HG03565 (cell line): ENCODE measurements around the gene MYCL.
"Not testable (repeated sequence)": the region's sequence is repeated elsewhere in the genome, so short reads cannot be mapped to it uniquely, and the experiment has no call there.

Experiments used
- ATAC-seq: cut with Tn5 transposase; IDR thresholded peaks from one replicate; pipeline ENCODE4 v1.9.1; 2021; ENCODE audit warnings: mild to moderate bottlenecking, moderate library complexity; ENCODE audit not compliant: unreplicated experiment

MYCL gene

DNA sequence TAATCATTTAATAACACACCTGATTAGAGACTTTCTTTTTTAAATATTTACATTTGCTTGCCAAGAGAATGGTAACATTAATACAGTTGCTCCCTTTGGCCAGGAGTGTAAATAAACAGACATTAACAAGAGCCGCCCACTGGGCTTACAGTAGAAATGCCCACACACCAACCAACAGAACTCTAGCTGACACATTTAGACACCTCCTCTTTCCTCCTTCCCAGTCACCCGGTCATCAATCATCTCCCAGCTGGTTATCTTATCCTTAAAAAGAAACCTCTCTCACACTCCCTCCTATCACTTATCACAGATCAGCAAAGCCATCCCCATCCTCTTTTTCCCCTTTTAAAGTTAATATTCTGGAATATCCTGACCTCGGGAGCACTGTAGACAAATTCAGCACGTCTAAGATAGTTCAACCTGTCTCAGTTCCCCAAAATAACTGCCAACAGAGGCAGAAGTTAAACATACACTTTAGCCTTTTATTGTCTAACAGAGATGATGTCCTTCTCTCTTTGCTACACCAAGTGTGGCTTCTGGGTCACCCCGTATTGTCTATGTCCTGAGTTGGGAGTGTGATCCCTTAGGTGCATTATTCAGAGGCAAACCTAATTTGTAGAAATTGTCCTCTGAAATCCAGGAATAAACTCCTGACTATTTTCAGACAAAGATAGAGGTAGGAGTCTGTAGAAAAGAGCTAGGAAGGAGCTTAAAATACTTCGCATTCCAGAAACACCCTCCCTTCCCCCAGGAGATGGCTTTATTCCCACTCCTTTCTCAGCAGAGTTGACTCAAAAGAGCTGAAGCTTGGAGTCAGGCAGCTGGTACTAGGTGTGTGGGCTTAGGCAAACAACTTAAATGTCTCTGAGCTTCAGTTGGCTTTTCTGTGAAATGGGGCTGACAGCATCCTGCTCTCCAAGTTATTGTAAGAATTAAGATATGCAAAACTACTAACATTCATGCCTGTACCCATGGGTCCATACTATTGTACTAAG, 8.8 kb downstream of the MYCL start:
- no peak for ATAC-seq

DNA sequence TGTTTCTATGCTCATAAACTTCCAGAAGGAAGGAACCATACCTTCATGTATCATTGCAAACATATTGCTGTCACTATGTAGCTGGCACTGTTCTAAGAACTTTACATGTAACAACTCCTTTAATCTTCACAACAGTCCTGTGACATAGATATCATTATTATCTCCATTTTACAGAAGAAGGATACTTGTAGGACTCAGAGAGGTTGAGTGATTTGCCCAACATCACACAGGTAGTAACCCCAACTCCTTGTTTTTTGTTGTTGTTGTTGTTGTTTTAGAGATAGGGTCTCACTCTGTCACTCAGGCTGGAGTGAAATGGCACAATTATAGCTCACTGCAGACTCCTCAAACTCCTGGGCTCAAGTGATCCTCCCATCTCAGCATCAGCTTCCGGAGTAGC, 10.8 kb downstream of the MYCL start:
- no peak for ATAC-seq

DNA sequence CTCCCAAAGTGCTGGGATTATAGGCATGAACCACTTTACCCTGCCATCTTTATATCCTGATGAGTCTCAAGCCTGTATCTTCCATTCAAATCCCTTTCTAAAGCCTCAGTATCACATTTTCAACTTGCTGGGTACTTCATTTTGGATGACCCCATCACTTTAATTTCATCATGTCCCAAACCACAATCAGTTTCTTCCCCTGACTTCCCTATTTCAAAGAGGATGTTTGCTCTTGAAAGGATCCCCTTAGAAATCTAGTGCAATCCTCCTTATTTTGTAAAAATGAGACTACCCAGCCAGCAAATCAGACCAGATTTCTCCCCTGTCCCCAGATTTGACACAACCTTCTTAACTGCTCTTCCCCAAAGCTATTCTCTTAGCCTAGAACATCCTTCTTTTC, 11.4 kb downstream of the MYCL start:
- ATAC-seq, result no peak

DNA sequence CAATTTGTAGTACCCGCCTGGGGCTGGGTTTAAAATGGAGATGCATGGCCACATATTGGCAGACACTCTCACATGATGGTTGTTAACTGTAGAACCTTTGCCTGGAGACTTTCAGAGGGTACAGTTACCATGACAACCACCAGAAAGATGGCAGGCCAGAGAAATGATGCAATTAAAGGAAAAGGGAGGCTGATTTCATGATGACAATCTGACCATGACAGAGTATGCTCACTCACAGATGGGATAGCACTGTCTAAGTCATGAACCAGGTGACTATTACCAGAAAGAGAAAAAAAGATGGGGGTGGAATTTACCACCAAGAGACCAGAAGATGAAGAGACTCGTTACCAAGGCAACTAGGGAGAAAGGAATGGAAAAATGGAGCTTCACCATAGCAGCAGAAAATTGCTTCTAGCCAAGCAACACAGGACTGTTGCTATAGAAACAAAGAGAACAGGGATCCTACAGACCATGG, 14.9 kb downstream of the MYCL start:
- no peak for ATAC-seq

DNA sequence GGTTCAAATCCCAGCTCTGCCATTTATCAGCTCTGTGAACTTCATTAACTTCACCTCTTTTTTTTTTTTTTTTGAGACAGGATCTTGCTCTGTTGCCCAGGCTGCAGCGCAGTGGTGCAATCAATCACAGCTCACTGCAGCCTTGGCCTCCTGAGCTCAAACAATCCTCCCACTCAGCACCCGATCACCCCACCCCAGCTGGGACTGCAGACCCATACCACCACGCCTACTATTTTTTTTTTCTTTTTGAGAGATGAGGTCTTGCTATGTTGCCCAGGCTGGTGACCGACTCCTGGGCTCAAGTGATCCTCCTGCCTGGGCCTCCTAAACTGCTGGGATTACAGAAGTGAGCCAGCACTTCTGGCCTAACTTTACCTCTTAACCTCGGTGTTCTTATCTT, 16.2 kb downstream of the MYCL start:
- no peak for ATAC-seq

DNA sequence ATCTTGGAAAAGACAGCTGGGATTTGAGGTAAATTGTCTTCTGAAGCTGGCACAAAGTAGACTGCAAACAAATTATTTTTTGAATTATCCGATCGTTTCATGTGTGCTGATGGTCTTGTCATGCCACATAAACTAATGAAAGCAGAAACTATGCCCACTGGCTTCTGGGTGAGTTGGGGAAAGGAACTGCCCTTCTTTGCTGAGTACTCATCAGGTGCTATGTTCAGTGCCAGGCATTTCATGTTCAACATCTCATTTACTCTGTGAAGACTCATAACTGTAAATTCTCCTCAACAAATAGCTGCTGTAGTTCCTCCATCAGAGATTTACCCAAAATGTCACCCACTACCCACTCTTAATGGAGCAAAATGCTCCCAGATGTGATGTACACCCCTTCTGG, 19.6 kb downstream of the MYCL start:
- no peak for ATAC-seq

DNA sequence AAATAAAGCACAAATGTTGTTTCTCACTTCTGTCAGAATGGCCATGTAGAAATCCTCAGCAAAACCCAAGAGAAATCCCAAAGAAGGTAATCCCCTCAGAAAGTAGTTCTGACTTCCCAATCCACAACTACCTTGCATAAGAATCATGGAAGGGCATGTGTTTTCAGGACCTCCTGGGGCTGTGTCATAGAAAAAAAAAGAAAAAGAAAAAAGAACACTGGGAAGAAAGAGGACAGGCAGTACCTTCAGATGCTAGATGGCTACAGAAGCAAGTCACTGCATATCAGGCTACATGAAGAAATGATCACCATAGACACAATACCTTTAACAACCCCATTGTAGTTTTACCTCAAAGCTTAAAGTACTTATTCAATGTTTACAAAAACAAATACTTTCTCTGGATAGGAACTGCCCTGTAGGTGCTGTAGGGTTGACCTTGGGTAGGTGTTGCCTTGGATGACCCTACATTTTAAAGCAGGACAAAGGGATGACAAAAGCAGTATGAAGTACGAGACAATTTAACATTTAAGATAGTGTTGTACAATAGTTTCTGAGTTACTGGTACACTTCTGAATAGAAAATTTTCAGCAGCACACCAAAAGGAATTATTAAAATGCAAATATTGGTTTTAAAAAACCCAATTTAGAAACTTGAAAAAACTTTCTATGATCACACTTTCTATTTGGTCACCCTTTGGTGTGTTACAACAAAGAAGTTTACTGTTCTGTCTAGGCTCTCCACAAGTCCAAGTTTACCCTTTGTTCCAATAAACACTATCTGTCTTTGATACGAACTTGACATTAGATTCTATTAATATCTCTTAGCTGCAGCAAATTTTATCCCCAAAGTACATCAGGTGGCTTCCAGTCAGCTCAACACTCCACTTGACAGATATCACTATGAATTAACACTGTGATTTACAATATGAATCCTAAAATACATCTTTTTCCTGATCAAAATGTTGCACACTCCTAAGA, 23.4 kb downstream of the MYCL start:
- no peak for ATAC-seq

DNA sequence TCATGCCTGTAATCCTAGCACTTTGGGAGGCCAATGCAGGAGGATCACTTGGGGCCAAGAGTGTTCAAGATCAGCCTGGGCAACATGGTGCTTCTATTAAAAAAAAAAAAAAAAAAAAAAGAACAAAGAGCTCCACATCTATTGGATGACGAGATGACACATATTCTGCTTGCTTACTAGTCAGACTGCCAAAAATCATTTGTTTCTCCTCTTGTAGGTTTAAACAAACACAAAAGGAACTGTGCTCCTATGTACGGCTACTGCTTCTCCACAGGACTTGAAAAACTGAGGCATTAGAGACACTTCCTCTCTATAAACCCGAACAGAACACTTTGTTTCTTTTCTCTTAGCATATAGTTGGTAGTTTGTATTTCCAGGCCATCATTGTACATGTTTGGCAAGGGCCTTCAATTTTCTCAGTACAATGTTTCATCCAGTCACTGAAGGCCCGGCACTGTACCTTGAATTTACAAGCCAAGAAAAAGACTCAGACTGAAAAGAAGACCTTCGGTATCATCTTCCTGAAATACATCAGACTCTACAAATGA, 24.4 kb downstream of the MYCL start:
- no peak for ATAC-seq

DNA sequence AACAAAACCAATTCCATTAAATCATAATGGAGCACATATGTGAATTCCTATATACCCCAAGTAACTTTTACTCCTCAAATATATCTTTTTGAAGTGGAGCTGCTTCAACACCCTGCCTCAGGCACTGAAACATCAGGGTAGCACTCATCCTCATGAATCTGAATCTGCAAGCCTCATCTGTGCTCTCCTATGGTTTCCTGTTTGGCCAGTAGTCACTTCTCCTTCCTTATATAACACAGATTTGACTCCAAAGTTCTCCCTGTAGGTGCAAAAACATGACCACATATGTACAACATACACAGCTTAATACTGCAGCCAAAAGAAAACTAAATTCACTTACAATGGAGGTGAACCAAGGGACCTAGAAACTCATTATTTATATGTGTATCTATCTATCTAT, 25.6 kb downstream of the MYCL start:
- ATAC-seq, result no peak

DNA sequence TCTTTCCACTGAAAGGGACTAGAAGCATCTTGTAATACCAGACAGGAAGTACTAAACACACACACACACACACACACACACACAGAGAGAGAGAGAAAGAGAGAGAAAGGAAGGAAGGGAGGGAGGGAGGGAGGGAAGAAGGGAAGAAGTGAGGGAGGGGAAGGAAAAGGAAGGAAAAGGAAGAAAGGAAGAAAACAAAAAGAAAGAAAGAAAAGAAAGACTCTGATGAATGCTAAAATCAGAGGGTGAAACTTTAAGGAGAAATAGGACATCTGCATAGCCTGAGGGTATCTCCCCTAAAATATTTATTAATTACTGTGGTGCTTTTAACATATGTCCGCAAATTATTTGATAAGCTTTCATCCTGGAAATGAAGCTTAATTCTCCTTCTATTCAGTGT, 29.0 kb downstream of the MYCL start:
- ATAC-seq, result no peak

DNA sequence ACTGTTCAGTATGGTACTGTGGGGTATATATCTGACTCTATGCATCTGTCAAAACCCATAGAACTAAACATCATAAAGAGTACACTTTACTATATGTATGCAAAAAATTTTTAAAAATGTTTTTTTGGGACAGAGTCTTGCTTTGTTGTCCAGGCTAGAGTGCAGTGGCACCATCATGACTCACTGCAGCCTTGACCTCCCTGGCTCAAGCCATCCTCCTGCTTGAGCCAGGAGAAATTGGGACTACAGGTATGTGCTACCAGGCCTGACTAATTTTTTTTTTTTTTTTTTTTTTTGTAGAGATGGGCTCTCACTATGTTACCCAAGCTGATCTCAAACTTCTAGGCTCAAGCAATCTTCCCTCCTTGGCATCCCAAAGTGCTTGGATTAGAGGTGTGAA, 29.9 kb downstream of the MYCL start:
- ATAC-seq, result no peak

DNA sequence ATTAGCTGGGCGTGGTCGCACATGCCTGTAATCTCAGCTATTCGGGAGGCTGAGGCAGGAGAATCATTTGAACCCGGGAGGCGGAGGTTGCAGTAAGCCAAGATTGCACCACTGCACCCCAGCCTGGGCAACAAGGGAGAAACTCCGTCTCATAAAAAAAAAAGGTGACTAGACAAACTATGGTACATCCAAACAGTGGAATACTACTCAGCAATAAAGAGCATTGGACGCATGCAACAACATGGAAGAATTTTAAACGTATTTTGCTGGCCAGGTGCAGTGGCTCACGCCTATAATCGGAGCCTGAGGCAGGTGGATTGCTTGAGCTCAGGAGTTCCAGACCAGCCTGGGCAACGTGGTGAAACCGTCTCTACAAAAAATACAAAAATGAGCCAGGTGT, 30.7 kb downstream of the MYCL start:
- ATAC-seq, result not testable (repeated sequence)

DNA sequence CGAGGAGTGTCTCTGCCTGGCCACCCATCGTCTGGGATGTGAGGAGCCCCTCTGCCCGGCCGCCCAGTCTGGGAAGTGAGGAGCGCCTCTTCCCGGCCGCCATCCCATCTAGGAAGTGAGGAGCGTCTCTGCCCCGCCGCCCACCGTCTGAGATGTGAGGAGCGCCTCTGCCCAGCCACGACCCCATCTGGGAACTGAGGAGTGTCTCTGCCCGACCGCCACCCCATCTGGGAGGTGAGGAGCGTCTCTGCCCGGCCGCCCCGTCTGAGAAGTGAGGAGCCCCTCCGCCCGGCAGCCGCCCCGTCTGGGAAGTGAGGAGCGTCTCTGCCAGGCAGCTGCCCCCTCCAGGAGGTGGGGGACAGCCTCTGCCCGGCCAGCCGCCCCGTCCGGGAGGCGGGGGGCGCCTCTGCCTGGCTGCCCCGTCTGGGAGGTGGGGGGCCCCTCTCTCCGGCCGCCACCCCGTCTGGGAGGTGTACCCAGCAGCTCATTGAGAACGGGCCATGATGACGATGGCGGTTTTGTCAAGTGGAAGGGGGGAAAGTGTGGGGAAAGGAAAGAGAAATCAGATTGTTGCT, 32.1 kb downstream of the MYCL start:
- not testable (repeated sequence) for ATAC-seq

DNA sequence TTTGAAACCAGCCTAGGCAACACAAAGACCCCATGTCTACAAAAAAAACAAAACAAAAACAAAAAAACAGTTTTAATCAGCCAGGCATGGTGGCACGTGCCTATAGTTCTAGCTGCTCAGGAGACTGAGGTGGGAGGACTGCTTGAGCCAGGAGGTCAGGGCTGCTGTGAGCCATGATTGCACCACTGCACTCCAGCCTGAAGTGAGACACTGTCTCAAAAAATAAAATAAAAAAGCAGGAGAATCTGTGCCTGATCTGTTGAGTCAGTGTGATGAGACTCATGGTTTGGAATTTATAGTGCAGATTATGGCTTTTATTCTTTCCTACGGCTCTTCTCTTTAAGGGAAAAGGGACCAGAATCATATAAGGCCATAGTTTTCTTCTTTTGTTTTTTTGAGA, 35.0 kb downstream of the MYCL start:
- no peak for ATAC-seq

DNA sequence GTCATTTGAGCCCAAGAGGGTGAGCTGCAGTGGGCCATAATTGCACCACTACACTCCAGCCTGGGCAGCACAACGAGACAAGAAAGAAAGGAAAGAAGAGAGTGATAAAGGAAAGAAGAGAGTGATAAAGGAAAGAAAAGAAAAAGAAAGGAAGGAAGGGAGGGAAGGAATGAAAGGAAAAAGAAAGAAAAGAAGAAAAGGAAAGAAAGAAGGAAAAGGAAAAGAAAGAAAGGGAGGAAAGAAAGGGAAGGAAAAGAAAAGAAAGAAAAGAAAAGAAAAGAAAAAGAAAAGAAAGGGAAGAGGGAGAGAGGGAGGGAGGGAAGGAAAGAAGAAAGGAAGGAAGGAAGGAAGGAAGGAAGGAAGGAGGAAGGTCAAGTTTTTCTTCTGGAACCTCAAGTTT, 36.0 kb downstream of the MYCL start:
- ATAC-seq, result no peak

DNA sequence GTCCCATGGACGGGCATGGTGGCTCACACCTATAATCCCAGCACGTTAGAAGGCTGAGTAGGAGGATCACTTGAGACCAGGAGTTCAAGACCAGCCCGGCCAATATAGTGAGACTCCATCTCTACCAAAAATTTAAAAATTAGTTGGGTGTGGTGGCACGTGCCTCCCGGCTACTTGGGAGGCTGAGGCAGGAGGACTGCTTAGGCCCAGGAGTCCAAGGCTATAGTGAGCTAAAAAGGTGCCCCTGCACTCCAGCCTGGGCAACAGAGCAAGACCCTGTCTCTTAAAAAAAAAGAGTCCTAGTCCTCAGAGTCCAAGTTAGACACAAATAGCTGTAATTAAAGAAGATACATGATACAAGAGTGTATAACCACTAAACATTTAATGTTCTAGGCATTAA, 38.5 kb downstream of the MYCL start:
- ATAC-seq, result no peak

DNA sequence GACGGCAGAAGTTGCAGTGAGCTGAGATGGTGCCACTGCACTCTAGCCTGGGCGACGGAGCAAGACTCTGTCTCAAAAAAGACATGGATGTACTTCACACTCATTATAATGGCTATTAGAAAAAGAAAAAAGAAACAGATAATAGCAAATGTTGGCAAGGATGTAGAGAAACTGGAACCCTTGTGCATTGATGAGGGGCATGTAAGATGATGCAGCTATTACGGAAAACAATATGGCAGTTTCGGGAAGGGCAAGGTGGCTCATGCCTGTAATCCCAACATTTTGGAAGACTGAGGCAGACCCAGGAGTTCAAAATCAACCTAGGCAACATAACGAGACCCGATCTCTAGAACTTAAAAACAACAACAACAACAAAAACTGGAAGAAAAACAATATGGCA, 40.7 kb downstream of the MYCL start:
- no peak for ATAC-seq

DNA sequence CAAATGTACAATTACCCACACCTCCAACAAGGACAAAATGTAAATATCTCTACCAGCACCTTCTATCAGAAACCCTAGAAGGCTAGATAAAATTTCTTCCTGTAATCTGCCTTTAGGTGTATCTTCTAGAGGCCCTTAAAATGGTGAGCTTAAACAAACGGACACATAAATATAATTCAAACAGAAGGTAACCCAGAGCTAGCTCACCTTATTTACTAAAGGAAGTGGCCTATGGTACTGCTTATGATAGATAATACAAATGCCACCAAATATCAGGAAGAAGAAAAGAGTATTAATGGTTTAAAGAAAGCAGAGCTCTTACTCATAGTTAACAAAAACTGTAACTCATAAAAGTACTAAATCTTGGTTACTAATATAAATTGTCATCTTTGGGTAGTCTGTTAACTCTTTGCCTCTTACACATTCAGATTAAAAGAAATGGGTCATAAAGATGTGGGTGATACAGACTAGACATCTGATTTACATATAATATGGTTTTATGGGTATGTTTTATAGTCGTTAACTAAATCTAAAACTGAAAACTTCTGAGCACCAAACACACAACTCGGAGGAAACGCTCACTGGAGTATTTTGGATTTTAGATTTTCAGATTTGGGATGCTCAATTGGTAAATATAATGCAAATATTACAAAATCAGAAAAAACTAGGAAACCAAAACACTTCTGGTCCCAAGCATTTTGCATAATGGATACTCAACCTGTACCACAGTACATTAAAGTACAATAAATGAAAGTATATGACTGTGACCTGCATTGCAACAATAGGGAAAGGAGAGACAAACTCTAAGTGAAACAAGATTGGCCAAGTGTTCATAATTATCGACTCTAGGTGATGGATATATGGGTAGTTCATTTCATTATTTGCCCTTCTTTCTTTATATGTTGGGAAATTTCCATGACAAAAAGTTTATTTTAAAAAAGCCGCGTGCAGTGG, 41.6 kb downstream of the MYCL start:
- ATAC-seq, result no peak

DNA sequence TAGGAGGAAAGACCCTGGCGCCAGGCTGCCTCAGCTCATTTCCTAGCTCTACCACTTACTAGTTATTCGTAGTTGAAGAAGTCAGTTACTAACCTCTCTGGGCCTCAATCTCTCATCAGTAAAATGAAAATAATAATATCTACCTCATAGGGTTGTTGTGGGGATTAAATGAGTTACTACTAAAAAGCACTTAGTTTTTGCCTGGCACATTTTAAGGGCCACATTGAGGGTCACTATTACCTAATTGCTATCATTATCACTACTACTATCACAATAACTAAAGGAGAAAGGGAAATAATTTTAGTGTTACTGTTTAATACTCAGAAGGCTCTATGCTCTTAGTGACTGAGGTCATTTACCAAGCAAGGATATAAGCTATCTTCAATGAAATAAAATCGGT, 43.4 kb downstream of the MYCL start:
- ATAC-seq, result no peak
